D721Med (cell line): ENCODE results near the gene ACBD5.

Experiments used
- DNase-seq: peaks from one replicate; pipeline ENCODE4 v3.0.0; 2011; ENCODE audit warnings: low spot score; ENCODE audit not compliant: insufficient read length
- FAIRE-seq: peaks from 2 replicates; lab custom pipeline; 2011; peaks lifted over from hg19 to GRCh38; lab: Jason Lieb, UNC
- TF ChIP-seq, protein P1 (sequence below): IDR thresholded peaks from 2 replicates; pipeline ENCODE4 v1.5.1; 2012; ENCODE audit warnings: mild to moderate bottlenecking, control low read depth; ENCODE audit not compliant: insufficient read depth; ENCODE audit errors: missing control alignments

Gene ACBD5

DNA sequence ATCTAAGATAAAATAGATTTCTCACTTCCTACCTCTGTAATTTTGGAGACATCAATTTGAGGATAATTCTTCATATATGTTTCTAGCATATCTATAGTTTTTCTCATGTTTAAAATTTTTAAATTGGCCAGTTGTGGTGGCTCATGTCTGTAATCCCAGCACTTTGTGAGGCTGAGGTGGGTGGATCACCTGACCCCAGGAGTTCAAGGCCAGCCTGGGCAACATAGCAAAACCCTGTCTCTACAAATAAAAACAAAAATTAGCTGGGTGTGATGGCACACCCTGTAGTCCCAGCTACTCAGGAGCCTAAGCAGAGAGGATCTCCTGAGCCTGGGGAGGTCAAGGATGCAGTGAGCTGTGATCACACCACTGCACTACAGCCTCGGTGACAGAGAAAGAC, 4.9 kb downstream of the ACBD5 start:
- FAIRE-seq (no peak), DNase-seq (no peak)
- TF ChIP-seq, protein P1, sequence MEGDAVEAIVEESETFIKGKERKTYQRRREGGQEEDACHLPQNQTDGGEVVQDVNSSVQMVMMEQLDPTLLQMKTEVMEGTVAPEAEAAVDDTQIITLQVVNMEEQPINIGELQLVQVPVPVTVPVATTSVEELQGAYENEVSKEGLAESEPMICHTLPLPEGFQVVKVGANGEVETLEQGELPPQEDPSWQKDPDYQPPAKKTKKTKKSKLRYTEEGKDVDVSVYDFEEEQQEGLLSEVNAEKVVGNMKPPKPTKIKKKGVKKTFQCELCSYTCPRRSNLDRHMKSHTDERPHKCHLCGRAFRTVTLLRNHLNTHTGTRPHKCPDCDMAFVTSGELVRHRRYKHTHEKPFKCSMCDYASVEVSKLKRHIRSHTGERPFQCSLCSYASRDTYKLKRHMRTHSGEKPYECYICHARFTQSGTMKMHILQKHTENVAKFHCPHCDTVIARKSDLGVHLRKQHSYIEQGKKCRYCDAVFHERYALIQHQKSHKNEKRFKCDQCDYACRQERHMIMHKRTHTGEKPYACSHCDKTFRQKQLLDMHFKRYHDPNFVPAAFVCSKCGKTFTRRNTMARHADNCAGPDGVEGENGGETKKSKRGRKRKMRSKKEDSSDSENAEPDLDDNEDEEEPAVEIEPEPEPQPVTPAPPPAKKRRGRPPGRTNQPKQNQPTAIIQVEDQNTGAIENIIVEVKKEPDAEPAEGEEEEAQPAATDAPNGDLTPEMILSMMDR = no peak

DNA sequence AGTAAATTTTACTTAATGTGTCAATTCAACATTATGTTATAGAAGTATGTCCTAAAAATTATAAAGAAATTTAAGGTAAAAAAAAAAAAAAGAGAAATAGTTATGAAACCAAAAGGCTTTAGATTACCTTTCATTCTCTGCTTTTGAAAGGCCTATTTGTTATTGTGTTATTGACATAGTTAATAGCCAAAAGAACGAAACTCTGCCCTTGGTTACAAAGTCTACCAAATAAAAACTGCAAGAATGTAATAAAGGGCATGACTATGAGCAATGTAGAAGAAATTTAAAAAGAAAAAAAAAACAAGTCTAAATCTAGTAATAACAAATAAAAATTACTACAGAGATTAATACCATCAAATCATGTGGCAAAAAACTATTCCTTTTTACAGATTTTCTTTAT, 10.6 kb downstream of the ACBD5 start:
- TF ChIP-seq, protein P1 = no peak
- DNase-seq (no peak), FAIRE-seq (no peak)

DNA sequence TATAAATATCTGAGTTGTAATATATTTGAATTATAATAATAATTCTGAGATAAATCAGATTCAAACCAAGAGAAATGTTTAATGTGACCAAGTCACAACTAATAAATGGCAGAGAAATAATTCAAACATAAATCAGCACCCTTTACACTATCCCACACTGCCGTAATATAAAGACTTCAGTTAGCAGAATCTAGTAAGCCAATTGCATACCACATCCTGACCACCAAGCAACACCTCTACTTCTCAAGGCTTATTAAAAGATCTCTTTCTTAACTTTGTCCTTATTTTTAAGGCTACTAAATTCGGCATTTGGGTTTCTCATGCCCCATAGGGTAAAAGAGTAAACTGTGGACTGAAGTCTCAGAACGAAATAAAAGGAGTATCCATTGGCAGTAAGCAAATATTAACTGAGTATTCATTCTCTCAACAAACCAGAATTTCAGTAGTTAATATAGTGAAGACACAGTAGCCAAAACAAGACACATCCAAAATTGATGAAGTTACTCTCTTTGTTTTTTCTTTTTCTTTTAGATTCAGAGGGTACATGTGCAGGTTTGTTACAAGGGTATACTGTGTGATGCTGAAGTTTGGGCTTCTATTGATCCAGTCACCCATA, 14.8 kb downstream of the ACBD5 start:
- no peak for FAIRE-seq
- DNase-seq = no peak
- TF ChIP-seq, protein P1 = no peak

DNA sequence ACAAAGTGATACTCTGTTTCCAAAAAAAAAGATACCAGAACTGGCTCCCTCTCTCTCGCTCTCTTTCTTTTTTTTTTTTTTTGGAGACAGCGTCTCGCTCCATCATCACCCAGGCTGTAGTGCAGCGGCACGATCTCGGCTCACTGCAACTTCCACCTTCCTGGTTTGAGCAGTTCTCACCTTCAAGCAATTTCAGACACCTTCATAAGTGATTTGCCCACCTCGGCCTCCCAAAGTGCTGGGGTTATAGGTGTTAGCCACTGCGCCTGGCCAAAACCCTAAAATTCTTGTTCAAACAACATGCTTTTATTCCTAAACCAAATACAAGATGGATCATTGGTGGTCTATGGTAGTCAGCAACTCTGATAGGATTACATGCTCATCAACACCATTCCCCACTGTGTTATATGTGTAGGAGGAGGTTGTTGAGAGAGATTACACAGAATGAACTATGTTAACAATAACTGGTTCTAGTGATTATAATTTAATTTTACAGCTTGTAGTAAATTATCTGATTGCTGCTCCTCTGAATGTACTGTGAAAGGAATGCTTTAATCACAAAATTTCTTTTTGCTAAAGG, 15.5 kb downstream of the ACBD5 start:
- no peak for FAIRE-seq
- TF ChIP-seq, protein P1 = no peak
- no peak for DNase-seq

DNA sequence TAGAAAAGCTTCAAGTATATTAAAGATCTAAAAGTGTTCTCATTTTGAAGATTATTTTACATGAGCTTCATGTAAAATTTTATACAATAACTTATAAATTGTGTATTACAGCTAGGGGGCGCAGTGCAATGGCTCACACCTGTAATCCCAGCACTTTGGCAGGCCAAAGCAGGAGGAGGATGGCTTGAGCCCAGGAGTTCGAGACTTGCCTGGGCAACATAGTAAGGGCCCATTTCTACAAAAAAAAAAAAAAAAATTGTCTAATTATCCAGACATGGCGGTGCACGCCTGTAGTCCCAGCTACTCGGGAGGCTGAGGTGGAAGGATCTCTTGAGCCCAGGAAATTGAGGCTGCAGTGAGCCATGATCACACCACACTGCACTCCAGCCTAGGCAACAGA, 16.6 kb downstream of the ACBD5 start:
- FAIRE-seq = no peak
- DNase-seq = no peak
- TF ChIP-seq, protein P1 = peak; percentile 51

DNA sequence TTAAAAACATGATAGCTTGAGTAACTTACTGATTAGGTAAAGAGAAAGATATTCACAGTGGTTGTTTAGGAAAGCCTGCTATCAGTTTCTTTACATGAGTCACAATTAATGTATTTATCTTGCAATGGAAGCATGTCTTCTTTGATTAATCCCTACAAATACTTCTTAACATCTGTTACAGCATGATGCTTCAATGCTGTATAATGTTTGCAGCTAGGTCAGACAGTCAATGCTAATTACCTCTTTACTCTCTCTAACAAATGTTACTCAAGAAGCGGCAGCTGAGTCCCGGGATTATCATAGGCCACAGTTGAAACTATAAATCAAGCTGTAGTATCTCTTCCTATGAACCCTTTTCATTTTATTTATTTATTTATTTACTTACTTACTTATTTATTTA, 33.2 kb downstream of the ACBD5 start:
- FAIRE-seq (peak; percentile 97), DNase-seq (peak; percentile 41)
- TF ChIP-seq, protein P1 = no peak

DNA sequence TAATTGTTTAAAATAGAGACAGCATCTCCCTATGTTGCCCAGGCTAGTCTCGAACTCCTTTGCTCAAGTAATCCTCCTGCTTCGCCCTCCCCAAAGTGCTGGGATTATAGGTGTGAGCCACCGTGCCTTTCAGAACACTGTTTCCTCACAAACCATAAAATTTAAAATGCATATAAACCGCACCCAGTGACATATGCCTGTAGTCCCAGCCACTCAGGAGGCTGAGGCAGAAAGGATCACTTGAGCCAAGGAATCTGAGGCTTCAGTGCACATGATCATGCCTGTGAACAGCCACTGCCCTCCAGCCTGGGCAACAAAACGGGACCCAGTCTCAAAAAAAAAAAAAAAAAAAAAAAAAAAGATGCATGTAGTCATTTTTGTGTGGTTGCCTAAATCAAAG, 36.8 kb downstream of the ACBD5 start:
- TF ChIP-seq, protein P1 = no peak
- FAIRE-seq = no peak
- DNase-seq = no peak
